ENCODE measurements around the gene LAMC1.

DNA sequence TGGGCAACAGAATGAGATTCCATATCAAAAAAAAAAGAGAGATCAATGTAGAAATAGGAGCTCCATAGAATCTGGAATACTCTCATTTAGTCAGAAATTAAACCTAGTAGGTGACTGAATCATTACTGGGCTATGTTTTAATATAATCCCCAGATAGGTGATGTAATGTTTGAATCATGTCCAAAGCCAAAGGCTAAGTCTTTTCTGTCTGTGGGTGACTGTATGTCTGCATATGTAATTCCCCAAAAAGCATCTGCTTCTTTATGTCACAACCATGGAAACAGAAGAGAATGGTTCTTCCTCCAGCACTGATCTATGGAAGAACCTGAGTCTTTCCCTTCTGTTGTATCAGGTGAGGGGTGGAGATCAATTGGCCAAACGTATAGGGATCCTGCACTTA, 168.6 kb downstream of the LAMC1 start:
- TF ChIP-seq, protein P1, sequence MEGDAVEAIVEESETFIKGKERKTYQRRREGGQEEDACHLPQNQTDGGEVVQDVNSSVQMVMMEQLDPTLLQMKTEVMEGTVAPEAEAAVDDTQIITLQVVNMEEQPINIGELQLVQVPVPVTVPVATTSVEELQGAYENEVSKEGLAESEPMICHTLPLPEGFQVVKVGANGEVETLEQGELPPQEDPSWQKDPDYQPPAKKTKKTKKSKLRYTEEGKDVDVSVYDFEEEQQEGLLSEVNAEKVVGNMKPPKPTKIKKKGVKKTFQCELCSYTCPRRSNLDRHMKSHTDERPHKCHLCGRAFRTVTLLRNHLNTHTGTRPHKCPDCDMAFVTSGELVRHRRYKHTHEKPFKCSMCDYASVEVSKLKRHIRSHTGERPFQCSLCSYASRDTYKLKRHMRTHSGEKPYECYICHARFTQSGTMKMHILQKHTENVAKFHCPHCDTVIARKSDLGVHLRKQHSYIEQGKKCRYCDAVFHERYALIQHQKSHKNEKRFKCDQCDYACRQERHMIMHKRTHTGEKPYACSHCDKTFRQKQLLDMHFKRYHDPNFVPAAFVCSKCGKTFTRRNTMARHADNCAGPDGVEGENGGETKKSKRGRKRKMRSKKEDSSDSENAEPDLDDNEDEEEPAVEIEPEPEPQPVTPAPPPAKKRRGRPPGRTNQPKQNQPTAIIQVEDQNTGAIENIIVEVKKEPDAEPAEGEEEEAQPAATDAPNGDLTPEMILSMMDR (IDR thresholded peaks at IDR 0.05; ENCODE audit: low read depth, low read length) = no peak
- TF ChIP-seq POLR2A (IDR thresholded peaks at IDR 0.05; ENCODE audit: extremely low read depth, insufficient read length) (no peak), MYC (IDR thresholded peaks at IDR 0.05; ENCODE audit: low read depth, low read length) (no peak)
